ENCODE results near the gene FCAR.

The FCAR gene

DNA sequence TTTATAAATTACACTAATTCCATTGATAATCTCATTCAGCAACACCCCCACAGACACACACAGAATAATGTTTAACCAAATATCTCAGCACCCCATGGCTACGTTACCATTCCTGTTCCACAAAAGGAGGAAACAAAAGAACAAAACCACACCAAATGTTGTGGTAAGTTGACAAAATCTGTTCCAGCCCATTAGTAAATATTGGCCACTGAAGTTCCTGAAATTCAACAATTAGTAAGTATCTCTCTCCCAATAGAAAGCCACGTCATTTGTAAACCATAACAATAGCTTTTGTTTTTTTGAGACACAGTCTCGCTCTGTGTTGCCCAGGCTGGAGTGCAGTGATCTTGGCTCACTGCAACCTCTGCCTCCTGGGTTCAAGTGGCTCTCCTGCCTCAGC, 2.3 kb upstream of the FCAR start:
- DNase-seq (ENCODE audit: low read depth), result no peak
- no peak for TF ChIP-seq CTCF (conservative IDR thresholded peaks at IDR 0.05; ENCODE audit: low read length)
- no peak overlapping the region for H3K4me3 ChIP-seq (ENCODE audit: low read length)

DNA sequence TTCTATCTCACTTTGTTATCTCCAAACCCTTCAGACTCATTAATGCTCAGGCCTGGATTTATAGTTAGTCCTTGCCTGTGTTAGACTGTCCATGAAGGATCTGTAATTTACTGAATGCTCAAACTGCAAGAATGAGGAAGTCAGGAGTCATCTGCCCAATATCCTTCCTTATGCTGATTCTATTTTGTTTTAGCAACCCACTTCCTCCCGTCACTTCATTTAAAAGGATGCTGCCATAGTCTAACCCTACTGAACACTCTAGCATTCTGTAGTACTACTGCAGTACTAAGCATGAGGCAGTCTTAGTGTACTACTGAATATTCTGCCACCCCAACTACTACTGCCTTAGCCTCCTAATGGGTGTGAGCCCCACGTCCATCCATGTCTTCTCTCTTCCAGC, 1.5 kb downstream of the FCAR start:
- no peak overlapping the region for H3K4me3 ChIP-seq (ENCODE audit: low read length)
- no peak for TF ChIP-seq CTCF (conservative IDR thresholded peaks at IDR 0.05; ENCODE audit: low read length)
- DNase-seq (ENCODE audit: low read depth), result no peak

DNA sequence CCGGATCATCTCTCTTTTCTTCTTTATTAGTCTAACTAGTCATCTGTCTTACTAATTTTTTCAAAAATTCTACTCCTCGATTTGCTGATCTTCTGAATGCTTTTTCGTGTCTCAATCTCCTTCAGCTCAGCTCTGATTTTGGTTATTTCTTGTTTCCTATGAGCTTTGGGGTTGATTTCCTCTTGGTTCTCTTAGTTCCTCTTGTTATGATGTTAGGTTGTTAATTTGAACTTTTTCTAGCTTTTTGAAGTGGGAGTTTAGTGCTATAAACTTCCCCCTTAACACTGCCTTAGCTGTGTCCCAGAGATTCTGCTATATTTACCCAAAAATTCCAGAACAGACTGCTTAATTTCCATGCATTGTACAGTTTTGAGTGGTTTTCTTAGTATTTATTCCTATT, 3.4 kb downstream of the FCAR start:
- no peak overlapping the region for H3K4me3 ChIP-seq (ENCODE audit: low read length)
- no peak for TF ChIP-seq CTCF (conservative IDR thresholded peaks at IDR 0.05; ENCODE audit: low read length)
- DNase-seq (ENCODE audit: low read depth), result no peak

DNA sequence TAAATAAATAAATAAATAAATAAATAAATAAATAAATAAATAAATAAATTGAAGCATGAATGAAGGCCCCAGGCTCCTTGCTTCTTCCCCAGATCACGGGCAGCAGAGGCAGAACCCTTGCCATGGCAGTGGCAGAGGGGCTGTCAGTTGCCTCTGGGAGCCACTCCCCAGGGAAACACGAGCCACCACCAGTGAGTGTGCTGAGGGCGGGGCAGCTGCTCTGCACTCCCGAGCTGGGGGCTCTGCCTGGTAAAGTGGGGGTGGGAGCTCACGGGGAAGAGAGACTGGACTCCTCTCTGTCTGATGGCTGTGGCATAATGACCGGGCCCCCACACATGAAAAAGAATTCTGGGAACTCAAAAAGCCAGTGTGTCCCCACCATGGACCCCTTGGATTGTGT, 7.8 kb downstream of the FCAR start:
- no peak for TF ChIP-seq CTCF (conservative IDR thresholded peaks at IDR 0.05; ENCODE audit: low read length)
- no peak overlapping the region for H3K4me3 ChIP-seq (ENCODE audit: low read length)

DNA sequence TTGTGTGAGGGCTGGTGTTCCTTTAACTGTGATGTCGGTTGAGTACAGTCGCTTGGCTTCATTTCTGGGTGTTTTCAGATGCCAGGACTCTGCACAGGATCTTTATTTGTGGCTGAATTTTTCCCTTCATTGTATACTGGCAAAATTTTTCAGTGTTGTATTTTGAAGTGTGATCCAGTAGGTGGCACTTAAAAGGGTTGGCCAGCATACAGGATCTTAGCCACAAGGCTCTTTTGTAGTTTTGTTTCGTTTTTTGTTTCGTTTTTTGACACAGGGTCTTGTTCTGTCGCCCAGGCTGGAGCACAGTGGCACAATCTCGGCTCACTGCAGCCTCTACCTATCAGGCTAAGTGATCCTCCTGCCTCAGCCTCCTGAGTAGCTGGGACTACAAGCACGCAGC, 8.7 kb downstream of the FCAR start:
- no peak for TF ChIP-seq CTCF (conservative IDR thresholded peaks at IDR 0.05; ENCODE audit: low read length)
- no peak overlapping the region for H3K4me3 ChIP-seq (ENCODE audit: low read length)
- DNase-seq (ENCODE audit: low read depth), result no peak

More for the DNA sequence above, 7.8 kb downstream of the FCAR start:
- DNase-seq (ENCODE audit: low read depth), result no peak

GRCh38 chr19:54883228-54883627, 9.2 kb downstream of the FCAR start:
- no peak overlapping the region for H3K4me3 ChIP-seq (ENCODE audit: low read length)
- TF ChIP-seq CTCF (conservative IDR thresholded peaks at IDR 0.05; ENCODE audit: low read length), result no peak
- DNase-seq (ENCODE audit: low read depth), result no peak

DNA sequence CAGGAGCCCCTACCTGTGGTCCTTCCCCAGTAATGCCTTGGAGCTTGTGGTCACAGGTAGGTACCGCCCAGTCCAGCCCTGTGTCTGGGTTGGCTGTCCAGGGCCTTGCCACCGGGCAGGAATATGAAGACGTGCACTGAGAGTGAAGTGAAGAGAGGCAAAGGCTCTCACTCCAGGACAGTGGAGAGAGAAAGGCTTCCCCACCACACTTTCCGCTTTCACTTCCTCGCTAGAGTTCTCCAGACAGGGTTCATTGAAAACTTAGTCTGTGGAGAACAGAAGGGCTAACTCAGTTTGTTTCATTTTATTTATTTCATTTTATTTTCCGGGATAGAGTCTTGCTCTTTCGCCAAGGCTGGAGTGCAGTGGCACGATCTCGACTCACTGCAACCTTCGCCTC, 14.2 kb downstream of the FCAR start:
- no peak for DNase-seq (ENCODE audit: low read depth)
- TF ChIP-seq CTCF (conservative IDR thresholded peaks at IDR 0.05; ENCODE audit: low read length), result no peak
- H3K4me3 ChIP-seq (ENCODE audit: low read length), result no peak overlapping the region

Data from AG10803 (cell line).